DND-41 (cell line): Measurements from ENCODE around the gene HIVEP1.

Experiments
- ATAC-seq: fragments of 200-7000 bp; cut with Tn5 transposase; 3 replicates; pipeline ENCODE4 v1.9.1; 2021; ENCODE audit warnings: low read depth; ENCODE audit not compliant: insufficient read depth
- DNase-seq: peaks from one replicate; pipeline ENCODE4 v3.0.0-alpha.2; 2020
- H2AFZ ChIP-seq: 2 replicates; pipeline ENCODE4 v1.6.0; 2012; ENCODE audit warnings: low read depth, low read length
- H3K27ac ChIP-seq: 2 replicates; pipeline ENCODE4 v1.5.1; 2012; ENCODE audit warnings: low read length, inconsistent platforms
- H3K27me3 ChIP-seq: fragments of 200-600 bp; sonication (generic); 2 replicates; pipeline ENCODE4 v1.6.0; 2012; ENCODE audit warnings: low read length, mild to moderate bottlenecking, inconsistent platforms; ENCODE audit not compliant: insufficient read depth, poor library complexity
- H3K36me3 ChIP-seq: 2 replicates; pipeline ENCODE4 v1.5.1; 2012; ENCODE audit warnings: low read length, inconsistent platforms; ENCODE audit not compliant: insufficient read depth
- H3K4me1 ChIP-seq: 2 replicates; pipeline ENCODE4 v1.5.1; 2012; ENCODE audit warnings: mild to moderate bottlenecking, low read length; ENCODE audit not compliant: insufficient read depth
- H3K4me2 ChIP-seq: 2 replicates; pipeline ENCODE4 v1.6.0; 2012; ENCODE audit warnings: mild to moderate bottlenecking, moderate library complexity, low read length, inconsistent platforms; ENCODE audit not compliant: insufficient read depth
- H3K4me3 ChIP-seq, 2 experiments: fragments of 200-600 bp in 1 of 2; shearing (Covaris generic) in 1 of 2; 2 replicates each; pipeline ENCODE4 v1.5.1; 2012 to 2016; ENCODE audit warnings: inconsistent platforms in 2 of 2, low read length in 2 of 2, mild to moderate bottlenecking in 2 of 2, low read depth in 1 of 2, moderate library complexity in 1 of 2
- H3K79me2 ChIP-seq: 2 replicates; pipeline ENCODE4 v1.6.0; 2012; ENCODE audit warnings: low read length, inconsistent platforms; ENCODE audit not compliant: insufficient read depth
- H3K9ac ChIP-seq: 2 replicates; pipeline ENCODE4 v1.6.0; 2012; ENCODE audit warnings: low read depth, mild to moderate bottlenecking, inconsistent platforms, low read length, moderate library complexity
- H3K9me3 ChIP-seq: 2 replicates; pipeline ENCODE4 v1.5.1; 2012; ENCODE audit warnings: low read length, moderate library complexity, mild to moderate bottlenecking, inconsistent platforms; ENCODE audit not compliant: insufficient read depth, severe bottlenecking
- H4K20me1 ChIP-seq: 2 replicates; pipeline ENCODE4 v1.6.0; 2012; ENCODE audit warnings: low read length; ENCODE audit not compliant: insufficient read depth
- EZH2 ChIP-seq: IDR thresholded peaks from 3 replicates; pipeline ENCODE4 v1.6.1; 2012; ENCODE audit warnings: borderline replicate concordance, low read depth, mild to moderate bottlenecking, moderate library complexity, low read length, inconsistent platforms; ENCODE audit not compliant: severe bottlenecking
- TF ChIP-seq, protein P1 (sequence below): IDR thresholded peaks from 2 replicates; pipeline ENCODE4 v1.5.1; 2012; ENCODE audit warnings: borderline replicate concordance, low read length, moderate library complexity, mild to moderate bottlenecking; ENCODE audit not compliant: poor library complexity, severe bottlenecking; ENCODE audit errors: extremely low read depth

The HIVEP1 gene

DNA sequence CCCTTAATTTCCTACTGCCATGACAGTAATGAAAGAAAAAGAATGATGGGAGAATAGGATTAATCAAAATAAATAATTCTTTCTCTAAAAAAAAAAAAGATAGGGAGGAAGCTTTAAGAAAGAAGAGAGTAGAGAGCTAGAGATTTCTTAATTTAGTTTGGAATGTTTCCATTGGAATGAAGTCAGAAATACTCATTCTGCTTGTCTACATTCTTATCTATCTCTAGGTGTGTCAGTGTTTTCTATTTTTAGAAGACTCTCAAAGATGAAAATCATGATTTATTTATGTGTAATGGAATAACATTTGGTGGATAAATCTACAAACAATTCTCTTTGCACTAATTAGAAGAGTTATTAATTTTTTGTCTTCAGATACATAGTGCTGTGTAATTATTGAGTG lies 38.0 kb upstream of the HIVEP1 start:
- no peaks in the 10 kb centered on the region for H3K9me3 ChIP-seq
- TF ChIP-seq, protein P1, sequence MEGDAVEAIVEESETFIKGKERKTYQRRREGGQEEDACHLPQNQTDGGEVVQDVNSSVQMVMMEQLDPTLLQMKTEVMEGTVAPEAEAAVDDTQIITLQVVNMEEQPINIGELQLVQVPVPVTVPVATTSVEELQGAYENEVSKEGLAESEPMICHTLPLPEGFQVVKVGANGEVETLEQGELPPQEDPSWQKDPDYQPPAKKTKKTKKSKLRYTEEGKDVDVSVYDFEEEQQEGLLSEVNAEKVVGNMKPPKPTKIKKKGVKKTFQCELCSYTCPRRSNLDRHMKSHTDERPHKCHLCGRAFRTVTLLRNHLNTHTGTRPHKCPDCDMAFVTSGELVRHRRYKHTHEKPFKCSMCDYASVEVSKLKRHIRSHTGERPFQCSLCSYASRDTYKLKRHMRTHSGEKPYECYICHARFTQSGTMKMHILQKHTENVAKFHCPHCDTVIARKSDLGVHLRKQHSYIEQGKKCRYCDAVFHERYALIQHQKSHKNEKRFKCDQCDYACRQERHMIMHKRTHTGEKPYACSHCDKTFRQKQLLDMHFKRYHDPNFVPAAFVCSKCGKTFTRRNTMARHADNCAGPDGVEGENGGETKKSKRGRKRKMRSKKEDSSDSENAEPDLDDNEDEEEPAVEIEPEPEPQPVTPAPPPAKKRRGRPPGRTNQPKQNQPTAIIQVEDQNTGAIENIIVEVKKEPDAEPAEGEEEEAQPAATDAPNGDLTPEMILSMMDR = no peak
- no peak for TF ChIP-seq EZH2
- no peak for ATAC-seq

DNA sequence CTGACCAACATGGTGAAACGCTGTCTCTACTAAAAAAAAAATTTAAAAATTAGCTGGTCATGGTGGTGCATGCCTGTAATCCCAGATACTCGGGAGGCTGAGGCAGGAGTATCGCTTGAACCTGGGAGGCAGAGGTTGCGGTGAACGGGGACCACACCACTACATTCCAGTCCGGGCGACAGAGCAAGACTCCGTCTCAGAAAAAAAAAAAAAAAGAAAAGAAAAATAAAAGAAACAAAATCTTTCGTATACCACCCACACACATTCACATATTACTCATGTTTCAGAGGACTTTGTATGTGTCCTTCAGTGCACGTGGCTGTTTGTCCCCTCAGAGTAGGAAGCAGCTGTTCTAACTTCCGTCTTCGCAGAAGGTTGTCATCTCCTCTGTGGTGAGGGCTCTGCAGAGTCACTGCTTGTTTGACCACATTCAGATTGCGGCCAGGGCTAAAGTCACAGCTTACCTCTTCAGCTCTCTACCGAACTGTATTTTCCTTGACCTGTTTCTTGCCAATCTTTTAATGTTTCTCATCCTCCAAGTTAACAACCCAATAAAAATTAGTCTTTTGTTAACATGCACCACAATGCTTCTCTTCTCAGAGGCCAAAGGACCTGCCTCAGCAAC lies 36.6 kb upstream of the HIVEP1 start:
- Histone ChIP-seq H4K20me1 (no peaks in the 10 kb centered on the region), H3K4me1 (no peaks in the 10 kb centered on the region), H2AFZ (no peak overlapping the region), H3K27ac (no peak overlapping the region), H3K9ac (no peak overlapping the region), H3K79me2 (no peaks in the 10 kb centered on the region), H3K36me3 (no peaks in the 10 kb centered on the region), H3K4me3 (no peak overlapping the region), H3K9me3 (no peaks in the 10 kb centered on the region), H3K27me3 (peaks cover 2% of the 10 kb centered on the region), H3K4me2 (no peak overlapping the region)
- DNase-seq (no peak), ATAC-seq (no peak)
- TF ChIP-seq EZH2 = no peak

More for the DNA sequence above, 38.0 kb upstream of the HIVEP1 start:
- Histone ChIP-seq H3K79me2 (no peaks in the 10 kb centered on the region), H2AFZ (no peak overlapping the region), H3K4me2 (no peak overlapping the region), H4K20me1 (no peaks in the 10 kb centered on the region), H3K27me3 (peaks cover 2% of the 10 kb centered on the region), H3K4me1 (no peaks in the 10 kb centered on the region), H3K9ac (no peak overlapping the region), H3K4me3 (no peak overlapping the region), H3K36me3 (no peaks in the 10 kb centered on the region), H3K27ac (no peak overlapping the region)
- DNase-seq = no peak

DNA sequence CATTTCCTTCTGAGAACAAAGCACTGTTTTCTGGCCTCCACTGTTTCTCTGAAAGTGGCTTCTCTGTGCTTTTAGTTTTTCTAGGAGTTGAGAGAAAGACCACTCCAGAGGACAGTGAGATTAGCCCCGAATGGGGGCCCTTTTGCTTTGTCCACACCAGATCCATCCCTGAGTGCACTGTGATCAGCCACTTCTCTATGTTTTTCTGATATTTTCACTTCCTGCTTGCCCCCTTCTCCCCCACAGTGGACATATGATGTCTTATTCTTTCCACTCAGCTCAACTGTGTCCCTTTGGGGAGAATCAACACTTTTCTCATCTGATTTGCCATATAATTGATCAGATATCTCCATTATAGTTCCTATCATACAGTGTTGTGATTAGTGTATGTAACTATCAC lies 35.6 kb upstream of the HIVEP1 start:
- DNase-seq (no peak), ATAC-seq (no peak)
- H3K4me2 ChIP-seq = no peak overlapping the region
- H2AFZ ChIP-seq = no peak overlapping the region
- H3K27me3 ChIP-seq = peaks cover 2% of the 10 kb centered on the region
- H3K27ac ChIP-seq = no peak overlapping the region
- H3K79me2 ChIP-seq = no peaks in the 10 kb centered on the region
- H4K20me1 ChIP-seq = no peaks in the 10 kb centered on the region
- H3K4me3 ChIP-seq = no peak overlapping the region
- no peaks in the 10 kb centered on the region for H3K9me3 ChIP-seq
- no peaks in the 10 kb centered on the region for H3K36me3 ChIP-seq
- no peak for TF ChIP-seq EZH2
- TF ChIP-seq, protein P1 = no peak
- no peaks in the 10 kb centered on the region for H3K4me1 ChIP-seq
- no peak overlapping the region for H3K9ac ChIP-seq

DNA sequence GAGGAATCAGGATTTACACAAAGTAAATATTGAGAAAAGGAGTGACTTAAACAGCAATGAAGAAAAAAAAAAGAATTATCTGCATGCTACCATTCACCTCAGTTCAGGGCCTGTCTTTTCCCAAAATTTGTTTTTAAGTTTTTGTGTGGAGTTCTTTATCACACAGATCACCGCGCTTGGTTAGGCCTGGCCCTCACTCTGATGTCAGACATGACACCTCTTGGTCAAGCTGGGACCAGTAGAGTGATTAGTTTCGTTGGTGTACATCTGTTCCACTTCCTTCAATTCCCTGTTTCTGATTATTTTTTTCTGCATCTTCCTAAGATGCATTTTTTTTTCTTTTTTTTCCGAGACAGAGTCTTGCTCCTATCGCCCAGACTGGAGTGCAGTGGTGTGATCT lies 34.9 kb upstream of the HIVEP1 start:
- Histone ChIP-seq H3K4me3 (no peak overlapping the region), H3K4me2 (no peak overlapping the region), H3K36me3 (no peaks in the 10 kb centered on the region), H3K9me3 (no peaks in the 10 kb centered on the region), H3K9ac (no peak overlapping the region), H3K27ac (no peak overlapping the region), H2AFZ (no peak overlapping the region), H3K79me2 (no peaks in the 10 kb centered on the region), H4K20me1 (no peaks in the 10 kb centered on the region), H3K27me3 (peaks cover 2% of the 10 kb centered on the region), H3K4me1 (no peaks in the 10 kb centered on the region)
- no peak for DNase-seq
- ATAC-seq = no peak
- TF ChIP-seq, protein P1 = no peak
- TF ChIP-seq EZH2 = no peak
